Urinary bladder (tissue), 4 donors: ENCODE results near the gene PPP2R3C. TPM values are rescaled to one million over a fixed set of nuclear protein-coding genes. Genes with fewer than 3 reads are reported as not detected.
"Not testable (repeated sequence)": the region's sequence is repeated elsewhere in the genome, so short reads cannot be mapped to it uniquely, and the experiment has no call there.

Source experiments
- DNase-seq: peaks from one replicate; pipeline ENCODE4 v3.0.0-alpha.2; 2015; ENCODE audit errors: extremely low spot score
- H3K27ac ChIP-seq: one replicate; pipeline ENCODE4 v1.5.1; 2013; ENCODE audit warnings: low read depth, mild to moderate bottlenecking, moderate library complexity
- H3K36me3 ChIP-seq: one replicate; pipeline ENCODE4 v1.6.1; 2013; ENCODE audit warnings: mild to moderate bottlenecking, moderate library complexity; ENCODE audit not compliant: insufficient read depth
- H3K4me1 ChIP-seq: one replicate; pipeline ENCODE4 v1.6.1; 2013; ENCODE audit warnings: mild to moderate bottlenecking, moderate library complexity; ENCODE audit not compliant: insufficient read depth
- H3K4me3 ChIP-seq: one replicate; pipeline ENCODE4 v1.5.1; 2013; ENCODE audit warnings: low read depth, low read length
- WGBS: extraction: QIAGEN DNeasy Blood & Tissue Kit; methylation state at CpG from one replicate; pipeline ENCODE4 v1.1.7; 2013; 5-methylcytosine and 5-hydroxymethylcytosine counted together
- polyA plus RNA-seq: library from polyadenylated mRNA; stranded (reverse); fragments of 200-250 nt; gene quantifications from one replicate; pipeline ENCODE4 v1.2.3, GENCODE V29; 2013
- total RNA-seq: library from RNA; depleted of rRNA; stranded (reverse); fragments of >200 nt; gene quantifications from one replicate; pipeline ENCODE4 v1.2.3, GENCODE V29; 2014
- donor health status: healthy with polysubstance abuse.
- donor health status: healthy.

Gene PPP2R3C
- total and polyA plus RNA-seq, 2 donors: 28.3 to 66.2 TPM

DNA sequence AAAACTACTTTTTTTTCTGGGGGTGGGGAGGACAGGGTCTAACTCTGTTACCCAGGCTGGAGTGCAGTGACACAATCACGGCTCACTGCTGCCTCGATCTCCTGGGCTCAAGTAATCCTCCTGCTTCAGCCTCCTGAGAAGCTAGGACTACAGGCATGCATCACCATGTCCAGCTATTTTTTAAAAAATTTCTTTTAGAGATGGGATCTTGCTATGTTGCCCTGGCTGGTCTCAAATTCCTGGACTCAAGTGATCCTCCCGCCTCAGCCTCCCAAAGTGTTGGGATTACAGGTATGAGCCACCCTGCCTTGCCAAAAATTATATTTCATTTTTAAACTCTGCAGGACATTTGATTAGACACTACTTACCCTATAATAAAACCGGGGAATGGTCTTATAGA, 5.5 kb downstream of the PPP2R3C start:
- no peaks in the 10 kb centered on the region for H3K4me1 ChIP-seq
- H3K27ac ChIP-seq: no peak overlapping the region
- no peak overlapping the region for H3K4me3 ChIP-seq
- DNase-seq: no peak
- H3K36me3 ChIP-seq: peaks cover 3% of the 10 kb centered on the region
- WGBS: 95% methylated on average over 4 of the region's 4 CpGs

DNA sequence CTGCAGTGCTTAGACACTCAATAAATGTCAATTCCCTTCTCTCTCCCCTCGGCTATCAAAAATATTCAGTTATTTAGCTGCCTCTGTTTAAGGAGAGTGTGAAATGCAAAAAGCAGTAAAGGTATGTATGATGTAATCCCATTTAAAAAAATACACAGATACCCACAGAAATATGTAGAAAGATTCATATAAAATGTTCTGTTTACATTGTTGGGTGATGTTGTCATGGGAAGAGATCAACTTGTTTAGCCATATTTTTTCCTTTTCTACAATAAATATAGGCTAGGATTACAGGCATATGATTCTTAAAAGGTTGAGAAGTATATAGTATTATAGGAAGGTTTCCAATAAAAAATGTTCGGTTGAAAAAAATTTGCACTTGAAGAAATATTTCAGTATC, 7.8 kb downstream of the PPP2R3C start:
- Histone ChIP-seq H3K36me3 (peaks cover 7% of the 10 kb centered on the region), H3K4me3 (no peak overlapping the region), H3K27ac (no peak overlapping the region), H3K4me1 (no peaks in the 10 kb centered on the region)
- DNase-seq: no peak
- WGBS: 40% methylated on average over 2 of the region's 2 CpGs

DNA sequence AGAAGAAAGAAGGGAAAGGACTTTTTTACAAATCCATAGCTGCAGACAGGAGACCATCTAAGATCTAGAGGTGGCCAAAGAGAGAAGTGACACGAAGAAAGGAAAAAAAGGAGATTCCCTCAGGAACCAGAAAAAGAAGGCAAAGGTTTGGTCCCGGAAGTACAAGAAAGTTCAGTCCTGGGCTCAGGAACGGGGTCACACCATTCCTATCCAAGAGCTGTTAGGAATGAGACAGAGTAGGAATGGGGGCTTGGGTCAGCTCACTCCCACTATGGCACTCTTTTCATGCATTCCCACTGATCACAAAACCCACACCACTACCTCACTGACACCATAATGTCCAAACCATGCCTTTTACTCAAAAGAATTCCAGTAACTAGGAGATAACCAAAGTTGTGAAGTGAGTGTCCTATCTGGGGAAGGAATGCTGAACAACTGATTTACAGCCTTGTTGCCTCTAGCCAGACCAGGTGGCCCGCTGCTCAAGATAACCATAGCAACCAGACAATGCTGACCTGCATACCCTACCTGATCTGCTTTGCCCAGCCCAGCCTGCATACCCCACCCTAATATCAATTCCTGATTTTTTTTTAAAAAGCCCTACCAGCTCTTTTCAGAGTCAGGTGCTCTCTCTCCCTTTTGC, 8.4 kb downstream of the PPP2R3C start:
- WGBS: 94% methylated on average over 4 of the region's 4 CpGs
- H3K36me3 ChIP-seq: peaks cover 7% of the 10 kb centered on the region
- no peak for DNase-seq
- no peaks in the 10 kb centered on the region for H3K4me1 ChIP-seq
- no peak overlapping the region for H3K27ac ChIP-seq
- no peak overlapping the region for H3K4me3 ChIP-seq

DNA sequence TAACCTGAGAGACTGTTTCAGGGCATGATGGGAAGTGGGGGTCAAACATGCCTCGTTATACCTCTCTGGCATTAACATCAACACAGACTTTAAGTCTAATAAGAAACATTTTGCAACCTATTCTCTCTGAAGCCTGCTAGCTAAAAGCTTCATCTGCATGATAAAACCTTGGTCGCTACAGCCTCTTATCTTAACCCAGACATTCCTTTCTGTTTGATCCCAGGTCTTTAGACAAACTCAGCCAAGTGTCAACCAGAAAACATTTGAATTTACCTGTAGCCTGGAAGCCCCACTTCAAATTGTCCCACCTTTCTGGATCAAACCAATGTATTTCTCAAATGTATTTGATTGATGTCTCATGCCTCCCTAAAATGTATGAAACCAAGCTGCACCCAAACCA, 9.1 kb downstream of the PPP2R3C start:
- 84% methylated on average over 2 of the region's 2 CpGs for WGBS
- H3K27ac ChIP-seq: no peak overlapping the region
- DNase-seq: no peak
- H3K4me3 ChIP-seq: no peak overlapping the region
- H3K36me3 ChIP-seq: peaks cover 7% of the 10 kb centered on the region
- H3K4me1 ChIP-seq: no peaks in the 10 kb centered on the region

DNA sequence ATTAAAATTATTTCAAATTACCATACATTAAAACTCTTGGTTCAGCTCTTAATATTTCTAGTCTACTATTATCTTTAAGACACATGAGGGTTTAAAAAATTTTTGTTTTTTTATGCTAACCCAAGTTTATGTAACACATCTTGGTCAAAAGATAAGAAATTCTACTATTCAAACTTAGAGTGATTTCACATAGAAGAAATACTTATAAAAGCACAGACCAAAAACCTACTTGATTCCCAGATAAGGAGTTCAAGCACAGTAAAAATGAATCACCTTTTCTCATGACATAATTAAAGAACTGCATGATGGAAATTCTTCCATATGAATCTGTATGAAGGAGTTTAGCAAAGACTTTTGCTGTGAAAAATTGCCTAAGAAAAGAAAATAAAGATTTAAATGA, 13.9 kb downstream of the PPP2R3C start:
- DNase-seq: no peak
- Histone ChIP-seq H3K27ac (no peak overlapping the region), H3K4me1 (no peaks in the 10 kb centered on the region), H3K36me3 (peaks cover 10% of the 10 kb centered on the region), H3K4me3 (no peak overlapping the region)

DNA sequence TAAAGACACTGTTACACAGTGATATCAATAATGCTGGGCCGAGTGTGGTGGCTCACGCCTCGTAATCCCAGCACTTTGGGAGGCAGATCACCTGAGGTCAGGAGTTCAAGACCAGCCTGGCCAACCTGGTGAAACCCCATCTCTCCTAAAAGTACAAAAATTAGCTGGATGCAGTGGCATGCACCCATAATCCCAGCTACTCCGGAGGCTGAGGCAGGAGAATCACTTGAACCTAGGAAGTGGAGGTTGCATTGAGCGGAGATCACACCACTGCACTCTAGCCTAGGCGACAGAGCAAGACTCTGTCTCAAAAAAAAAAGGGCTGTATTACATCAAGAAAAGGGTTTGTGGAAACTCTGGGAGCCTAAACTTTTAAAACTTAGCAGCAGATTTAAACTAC, 27.1 kb downstream of the PPP2R3C start:
- H3K27ac ChIP-seq, H3K4me1 ChIP-seq, DNase-seq, H3K4me3 ChIP-seq: not testable (repeated sequence)
- peaks cover 11% of the 10 kb centered on the region for H3K36me3 ChIP-seq
- 96% methylated on average over 6 of the region's 6 CpGs for WGBS

DNA sequence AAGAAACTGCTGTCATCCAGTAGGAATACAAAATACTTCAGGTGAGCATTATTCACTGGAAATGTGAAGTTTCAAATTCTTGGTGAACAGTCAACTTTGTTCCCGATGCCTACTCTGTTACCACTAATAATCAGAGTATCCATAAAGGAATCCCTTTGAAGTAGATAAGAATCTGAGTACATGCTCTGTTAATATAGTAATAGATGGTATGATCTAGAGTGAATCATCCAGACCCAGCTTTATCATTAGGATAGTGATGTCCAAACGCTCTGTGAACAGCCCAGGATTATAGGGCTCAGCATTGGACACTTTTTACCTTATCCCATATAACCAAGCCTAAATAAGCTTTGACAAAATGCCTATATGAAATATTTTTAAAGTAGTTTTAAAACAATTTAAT, 33.3 kb downstream of the PPP2R3C start:
- no peak overlapping the region for H3K4me3 ChIP-seq
- no peaks in the 10 kb centered on the region for H3K4me1 ChIP-seq
- H3K27ac ChIP-seq: no peak overlapping the region
- WGBS: 84% methylated on average over 2 of the region's 2 CpGs
- DNase-seq: no peak
- H3K36me3 ChIP-seq: peaks cover 7% of the 10 kb centered on the region

DNA sequence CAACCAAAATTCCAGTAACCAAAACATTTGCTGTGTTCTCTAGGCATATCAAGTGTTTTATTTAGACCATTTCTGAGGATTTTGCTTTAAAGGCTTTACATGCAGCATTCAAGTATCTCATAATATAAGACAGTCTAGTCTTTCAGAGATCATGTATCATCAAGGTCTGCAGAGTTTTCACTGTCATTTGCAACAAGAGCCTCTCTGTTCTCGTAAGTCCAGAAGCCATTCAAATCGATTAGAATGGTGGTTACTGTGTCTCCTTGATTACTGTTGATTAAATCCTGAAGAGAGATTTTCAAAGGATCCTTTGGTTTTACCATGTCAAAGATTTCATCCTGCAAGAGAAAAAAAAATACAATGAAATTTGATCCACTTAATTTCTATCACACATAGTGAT, 36.3 kb downstream of the PPP2R3C start:
- peaks cover 3% of the 10 kb centered on the region for H3K36me3 ChIP-seq
- H3K27ac ChIP-seq: no peak overlapping the region
- H3K4me1 ChIP-seq: no peaks in the 10 kb centered on the region
- H3K4me3 ChIP-seq: no peak overlapping the region
- DNase-seq: no peak
- 79% methylated on average over 2 of the region's 2 CpGs for WGBS

DNA sequence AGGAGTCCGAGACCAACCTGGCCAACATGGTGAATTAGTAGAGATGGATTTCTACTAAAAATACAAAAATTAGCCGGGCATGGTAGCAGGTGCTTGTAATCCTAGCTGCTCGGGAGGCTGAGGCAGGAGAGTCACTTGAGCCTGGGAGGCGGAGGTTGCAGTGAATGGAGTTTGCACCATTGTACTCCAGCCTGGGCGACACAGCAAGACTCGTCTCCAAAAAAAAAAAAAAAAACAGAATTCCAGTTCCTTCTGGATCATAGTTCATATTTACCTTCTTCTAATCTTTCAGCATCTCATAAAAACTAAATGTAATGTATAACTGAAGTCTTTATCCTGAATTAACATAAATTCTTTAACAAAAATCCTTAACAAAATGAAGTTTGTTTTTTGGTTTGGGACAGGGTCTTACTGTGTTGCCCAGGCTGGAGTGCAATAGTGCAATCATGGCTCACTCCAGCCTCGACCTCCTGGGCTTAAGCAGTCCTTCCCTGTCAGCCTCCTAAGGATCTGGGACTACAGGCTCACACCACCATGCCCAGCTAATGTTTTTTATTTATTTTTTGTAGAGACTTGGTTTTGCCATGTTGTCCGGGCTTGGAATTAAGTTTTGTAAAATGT, 38.1 kb downstream of the PPP2R3C start:
- Histone ChIP-seq H3K4me1 (no peaks in the 10 kb centered on the region), H3K36me3 (peaks cover 4% of the 10 kb centered on the region), H3K27ac (no peak overlapping the region), H3K4me3 (no peak overlapping the region)
- DNase-seq: no peak
- WGBS: 89% methylated on average over 8 of the region's 8 CpGs

DNA sequence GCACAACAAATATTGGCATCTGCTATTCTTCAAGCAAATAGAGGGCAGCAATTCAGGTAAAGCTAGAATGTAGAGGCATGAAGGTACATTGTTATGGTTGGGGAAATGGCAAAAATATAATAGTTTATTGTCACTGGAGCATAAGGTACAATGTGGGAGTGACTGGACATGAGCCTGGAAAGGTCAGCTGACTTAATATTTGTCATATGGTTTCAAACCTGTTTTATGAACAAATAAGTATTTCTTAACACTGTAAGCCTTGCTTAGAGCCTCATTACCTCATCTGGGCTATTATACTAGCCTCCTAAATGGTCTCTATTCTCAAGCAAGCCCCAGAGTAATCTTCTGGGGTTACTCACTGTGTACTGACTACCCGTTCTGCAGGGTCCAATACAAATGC, 42.0 kb downstream of the PPP2R3C start:
- H3K27ac ChIP-seq: no peak overlapping the region
- no peak overlapping the region for H3K4me3 ChIP-seq
- H3K4me1 ChIP-seq: no peaks in the 10 kb centered on the region
- 86% methylated on average over 1 of the region's 1 CpG for WGBS
- no peak for DNase-seq
- peaks cover 1% of the 10 kb centered on the region for H3K36me3 ChIP-seq

DNA sequence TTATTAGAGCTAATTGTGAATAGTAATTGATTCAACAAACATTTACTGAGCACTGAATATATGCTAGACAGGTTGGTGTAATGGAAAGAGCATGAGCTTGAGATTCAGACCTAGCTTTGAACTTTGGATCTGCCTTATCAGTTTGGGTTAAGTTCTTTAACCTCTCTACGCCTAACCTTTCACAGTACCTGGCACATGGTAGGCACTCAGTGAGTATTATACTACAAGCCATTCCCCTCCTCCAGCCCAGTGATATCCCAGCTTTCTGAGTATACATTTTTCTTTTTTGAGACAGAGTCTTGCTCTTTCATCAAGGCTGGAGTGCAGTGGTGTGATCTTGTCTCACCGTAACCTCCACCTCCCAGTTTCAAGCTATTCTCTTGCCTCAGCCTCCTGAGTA, 43.7 kb downstream of the PPP2R3C start:
- Histone ChIP-seq H3K36me3 (peaks cover 4% of the 10 kb centered on the region), H3K27ac (no peak overlapping the region), H3K4me1 (no peaks in the 10 kb centered on the region), H3K4me3 (no peak overlapping the region)
- 94% methylated on average over 2 of the region's 2 CpGs for WGBS
- no peak for DNase-seq

DNA sequence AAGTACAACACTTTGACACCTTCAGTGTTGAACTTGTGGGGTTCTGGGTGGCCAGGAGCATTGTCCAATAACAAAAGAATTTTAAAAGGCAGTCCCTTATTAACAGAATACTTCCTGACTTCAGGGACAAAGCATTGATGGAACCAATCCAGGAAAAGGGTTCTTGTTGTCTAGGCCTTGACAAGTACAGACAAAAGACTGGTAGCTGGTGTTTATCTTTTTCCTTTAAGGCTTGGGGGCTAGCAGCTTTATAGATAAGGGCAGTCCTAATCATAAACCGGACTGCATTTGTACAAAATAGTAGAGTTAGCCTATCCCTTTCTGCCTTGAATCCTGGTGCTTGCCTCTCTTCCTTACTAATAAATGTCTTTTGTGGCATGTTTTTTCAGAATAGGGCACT, 48.3 kb downstream of the PPP2R3C start:
- WGBS: 87% methylated on average over 1 of the region's 1 CpG
- no peak for DNase-seq
- Histone ChIP-seq H3K27ac (no peak overlapping the region), H3K4me3 (no peak overlapping the region), H3K4me1 (no peaks in the 10 kb centered on the region), H3K36me3 (peaks cover 8% of the 10 kb centered on the region)

DNA sequence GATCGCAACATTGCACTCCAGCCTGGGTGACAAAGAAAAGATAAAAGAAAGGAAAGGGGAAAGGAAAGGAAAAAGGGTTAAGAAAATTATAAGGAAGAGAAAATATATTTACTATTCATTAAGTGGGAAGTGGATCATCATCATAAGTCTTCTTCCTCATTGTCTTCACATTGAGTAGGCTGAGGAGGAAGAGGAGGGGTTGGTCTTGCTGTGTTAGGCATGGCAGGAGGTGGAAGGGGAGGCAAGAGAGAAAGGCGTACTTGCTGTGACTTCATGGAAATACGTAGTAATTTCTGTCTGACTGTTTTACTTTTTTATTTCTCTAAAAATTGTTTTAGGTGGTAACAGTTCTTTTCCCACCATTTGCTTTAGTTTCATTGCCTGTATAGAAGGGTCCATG, 49.6 kb downstream of the PPP2R3C start:
- no peak overlapping the region for H3K4me3 ChIP-seq
- no peak for DNase-seq
- WGBS: 98% methylated on average over 3 of the region's 3 CpGs
- H3K36me3 ChIP-seq: peaks cover 9% of the 10 kb centered on the region
- H3K4me1 ChIP-seq: no peaks in the 10 kb centered on the region
- no peak overlapping the region for H3K27ac ChIP-seq

DNA sequence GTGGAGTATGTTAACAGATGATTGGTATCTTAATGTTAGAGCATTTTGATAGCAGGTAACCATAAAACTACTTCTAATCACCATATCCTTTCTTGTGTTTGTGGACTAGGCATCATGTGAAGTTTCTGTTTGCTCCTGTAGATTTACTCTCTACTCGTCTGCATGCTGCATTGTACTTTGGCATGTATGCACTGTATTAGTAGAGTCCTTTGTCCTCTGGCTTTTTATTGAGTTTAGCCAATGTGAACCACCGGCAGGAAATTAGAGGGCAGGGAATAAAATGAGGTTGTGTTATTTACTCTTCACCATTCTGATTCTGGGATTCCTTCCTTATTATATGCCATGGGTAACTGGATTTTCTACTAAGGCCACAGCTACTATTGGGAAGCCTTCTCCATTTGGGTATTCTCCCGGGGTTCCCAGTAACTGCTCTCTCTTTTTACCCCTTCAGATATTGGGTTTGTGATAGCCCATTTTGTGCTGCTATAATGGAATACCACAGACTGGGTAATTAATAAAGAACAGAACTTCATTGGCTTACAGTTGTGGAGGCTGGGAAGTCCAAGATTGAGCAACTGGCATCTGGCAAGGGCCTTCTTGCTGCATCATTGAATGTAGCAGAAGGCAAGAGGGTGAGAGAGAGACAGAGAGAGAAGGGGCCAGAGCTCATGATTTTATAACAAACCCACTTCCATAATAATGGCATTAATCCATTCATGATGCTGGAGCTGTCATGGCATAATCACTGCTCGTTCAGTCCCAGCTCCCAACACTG, 53.4 kb downstream of the PPP2R3C start:
- DNase-seq: no peak
- H3K4me3 ChIP-seq: no peak overlapping the region
- H3K27ac ChIP-seq: no peak overlapping the region
- 96% methylated on average over 4 of the region's 4 CpGs for WGBS
- H3K36me3 ChIP-seq: peaks cover 7% of the 10 kb centered on the region
- no peaks in the 10 kb centered on the region for H3K4me1 ChIP-seq
